Loucy (cell line): ENCODE results near the gene TOP2A.

Source experiments
- H2AFZ ChIP-seq: fragments of 200-600 bp; sonication (generic); 2 replicates; pipeline ENCODE4 v1.6.0; 2016; ENCODE audit warnings: antibody characterized with exemption, mild to moderate bottlenecking, low read length, moderate library complexity
- H3F3A ChIP-seq: fragments of 200-600 bp; 2 replicates; pipeline ENCODE4 v1.6.0; 2016; ENCODE audit warnings: antibody characterized with exemption, low read depth, mild to moderate bottlenecking
- H3K27me3 ChIP-seq: fragments of 200-600 bp; sonication (generic); 2 replicates; pipeline ENCODE4 v1.6.1; 2014; ENCODE audit warnings: low read length, mild to moderate bottlenecking; ENCODE audit not compliant: insufficient read depth, poor library complexity, severe bottlenecking
- H3K36me3 ChIP-seq: fragments of 200-600 bp; sonication (generic); 2 replicates; pipeline ENCODE4 v1.6.1; 2016; ENCODE audit warnings: low read length; ENCODE audit not compliant: insufficient read depth
- H3K4me1 ChIP-seq: fragments of 200-600 bp; sonication (generic); 2 replicates; pipeline ENCODE4 v1.5.1; 2014; ENCODE audit warnings: low read length, mild to moderate bottlenecking; ENCODE audit not compliant: insufficient read depth, poor library complexity, severe bottlenecking
- H3K4me2 ChIP-seq: fragments of 200-600 bp; sonication (generic); 2 replicates; pipeline ENCODE4 v1.6.0; 2014; ENCODE audit warnings: antibody characterized with exemption, low read length, low read depth, mild to moderate bottlenecking; ENCODE audit not compliant: poor library complexity, severe bottlenecking
- H3K4me3 ChIP-seq: fragments of 200-600 bp; sonication (generic); 2 replicates; pipeline ENCODE4 v1.5.1; 2014; ENCODE audit warnings: low read length, mild to moderate bottlenecking, mixed read lengths; ENCODE audit not compliant: poor library complexity, severe bottlenecking
- H3K79me2 ChIP-seq: fragments of 200-600 bp; sonication (generic); 2 replicates; pipeline ENCODE4 v1.6.1; 2014; ENCODE audit warnings: low read length; ENCODE audit not compliant: insufficient read depth
- H3K9ac ChIP-seq: fragments of 200-600 bp; sonication (generic); 2 replicates; pipeline ENCODE4 v1.6.0; 2014; ENCODE audit warnings: mild to moderate bottlenecking, low read depth, low read length, moderate library complexity; ENCODE audit not compliant: poor library complexity, severe bottlenecking
- H3K9me2 ChIP-seq: fragments of 200-600 bp; sonication (generic); replicated peaks from 2 replicates; pipeline ENCODE4 v1.6.1; 2016; ENCODE audit warnings: low read depth, low read length, mixed read lengths
- H3K9me3 ChIP-seq: fragments of 200-600 bp; sonication (generic); 2 replicates; pipeline ENCODE4 v1.6.1; 2014; ENCODE audit warnings: mild to moderate bottlenecking, antibody characterized with exemption, low read length, low read depth; ENCODE audit not compliant: insufficient read depth
- H4K20me1 ChIP-seq: fragments of 200-600 bp; sonication (generic); 2 replicates; pipeline ENCODE4 v1.6.0; 2014; ENCODE audit warnings: antibody characterized with exemption, low read length, mild to moderate bottlenecking; ENCODE audit not compliant: insufficient read depth, poor library complexity, severe bottlenecking
- CTCF ChIP-seq: fragments of 200-600 bp; sonication (generic); conservative IDR thresholded peaks from 2 replicates; pipeline ENCODE4 v1.5.1; 2014; ENCODE audit warnings: mild to moderate bottlenecking, antibody characterized with exemption, low read length
- EZH2phosphoT487 ChIP-seq: fragments of 200-600 bp; IDR thresholded peaks from 2 replicates; pipeline ENCODE4 v1.6.1; 2018; ENCODE audit warnings: antibody characterized with exemption, mild to moderate bottlenecking, moderate library complexity, borderline replicate concordance

The TOP2A gene

DNA sequence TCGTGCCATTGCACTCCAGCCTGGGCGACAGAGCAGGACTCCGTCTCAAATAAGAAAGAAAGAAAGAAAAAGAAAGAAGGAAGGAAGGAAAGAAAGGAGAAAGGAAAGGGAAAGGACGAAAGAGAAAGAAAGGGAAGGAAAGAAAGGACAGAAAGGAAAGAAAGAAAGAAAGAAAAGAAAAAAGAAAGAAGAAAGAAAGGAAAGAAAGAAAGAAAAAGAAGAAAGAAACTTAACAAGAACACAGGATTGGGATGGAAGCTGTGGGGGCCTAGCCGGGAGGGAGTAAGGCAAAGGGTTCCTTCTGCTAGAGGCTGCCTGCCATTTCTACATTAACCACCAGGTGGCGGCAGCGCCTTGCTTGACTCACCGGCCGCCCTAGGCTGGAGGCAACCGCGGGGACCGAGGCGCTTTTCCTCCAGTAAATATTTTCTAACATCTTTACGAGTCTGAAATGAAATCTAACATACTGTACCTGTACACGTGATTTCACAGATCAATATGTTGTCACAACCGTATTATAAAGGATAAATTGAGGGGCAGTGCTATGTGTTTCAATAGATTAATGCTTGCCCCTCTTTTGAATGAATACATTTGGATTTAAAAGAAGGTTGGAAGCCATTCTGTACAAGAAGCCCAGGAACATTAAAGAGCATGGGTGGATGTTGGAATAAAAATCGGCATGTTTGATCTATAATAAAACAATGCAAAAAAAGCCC lies 59.2 kb downstream of the TOP2A start:
- Histone ChIP-seq H3K4me1 (no peaks in the 10 kb centered on the region), H3K9me3 (no peaks in the 10 kb centered on the region), H4K20me1 (no peaks in the 10 kb centered on the region), H3K9me2 (no peaks in the 10 kb centered on the region), H3K36me3 (peaks cover 18% of the 10 kb centered on the region; the same call in 1 of the 2 replicates), H3F3A (no peaks in the 10 kb centered on the region), H2AFZ (peak overlapping the region; percentile 68), H3K4me2 (peak overlapping the region; percentile 61), H3K79me2 (no peaks in the 10 kb centered on the region), H3K27me3 (no peaks in the 10 kb centered on the region), H3K4me3 (peak overlapping the region; percentile 48), H3K9ac (no peak overlapping the region)
- TF ChIP-seq EZH2phosphoT487 (no peak), CTCF (peak; percentile 95)

GRCh38 chr17:40356990-40357881 lies 60.5 kb downstream of the TOP2A start:
- H2AFZ ChIP-seq = no peak overlapping the region
- H3K36me3 ChIP-seq = peaks cover 27% of the 10 kb centered on the region; the same call in 1 of the 2 replicates
- no peak overlapping the region for H3K4me3 ChIP-seq
- H3K4me2 ChIP-seq = no peak overlapping the region
- no peaks in the 10 kb centered on the region for H3K4me1 ChIP-seq
- no peaks in the 10 kb centered on the region for H3K9me3 ChIP-seq
- no peaks in the 10 kb centered on the region for H3K27me3 ChIP-seq
- H3K79me2 ChIP-seq = no peaks in the 10 kb centered on the region
- no peaks in the 10 kb centered on the region for H3F3A ChIP-seq
- no peak overlapping the region for H3K9ac ChIP-seq
- TF ChIP-seq EZH2phosphoT487 = no peak
- TF ChIP-seq CTCF = no peak
- no peaks in the 10 kb centered on the region for H3K9me2 ChIP-seq
- H4K20me1 ChIP-seq = no peaks in the 10 kb centered on the region

GRCh38 chr17:40355804-40356758 lies 61.6 kb downstream of the TOP2A start:
- TF ChIP-seq CTCF (no peak), EZH2phosphoT487 (no peak)
- Histone ChIP-seq H3K4me3 (no peak overlapping the region), H3K9me2 (no peaks in the 10 kb centered on the region), H3K9me3 (no peaks in the 10 kb centered on the region), H4K20me1 (no peaks in the 10 kb centered on the region), H3K4me1 (no peaks in the 10 kb centered on the region), H3K79me2 (no peaks in the 10 kb centered on the region), H3K36me3 (peaks cover 34% of the 10 kb centered on the region; the same call in 1 of the 2 replicates), H3F3A (no peaks in the 10 kb centered on the region), H3K27me3 (no peaks in the 10 kb centered on the region), H3K4me2 (no peak overlapping the region), H2AFZ (no peak overlapping the region), H3K9ac (no peak overlapping the region)
